ENCODE data around the gene VASP. TPM values are rescaled to one million over a fixed set of nuclear protein-coding genes. Genes with fewer than 3 reads are reported as not detected.
A peak's percentile ranks its signal among the peaks of the same experiment; 100 is the strongest.

VASP gene
- total and polyA plus RNA-seq, 2 of the 13 experiments (the other 11 are each of a cell fraction or from before 2014, with no cell fraction given) = 41.8 to 67.1 TPM

- no peak for TF ChIP-seq MTA1 (CRISPR knock-in tag; IDR thresholded peaks at IDR 0.05; ENCODE audit: borderline replicate concordance)
- TF ChIP-seq ZSCAN22 (CRISPR knock-in tag; IDR thresholded peaks at IDR 0.05) = no peak
- TF ChIP-seq ZNF713 (CRISPR knock-in tag; IDR thresholded peaks at IDR 0.05) = no peak
- no peak for TF ChIP-seq ZNF703 (CRISPR knock-in tag; IDR thresholded peaks at IDR 0.05; ENCODE audit: borderline replicate concordance)
Observed at GRCh38 chr19:45524575-45525129, 17.4 kb downstream of the VASP start (continued).

GRCh38 chr19:45526143-45526542, 18.9 kb downstream of the VASP start:
- Histone ChIP-seq H3K27ac (ENCODE audit: extremely low read length, insufficient read depth, low read length) (no peak overlapping the region), H3K4me2 (ENCODE audit: low read depth, low read length) (no peak overlapping the region), H3K27me3 (ENCODE audit: control insufficient read depth in 1 of 2, insufficient read depth in 2 of 2, low read length in 2 of 2) (no peaks in the 10 kb centered on the region), H3K4me3 (replicated peaks in 1 of 3; ENCODE audit: insufficient read depth in 1 of 3, low read depth in 2 of 3, low read length in 3 of 3) (no peak overlapping the region), H3K9me3 (ENCODE audit: low read length) (peaks cover under 1% of the 10 kb centered on the region; the same call in 1 of the 2 replicates), H2AFZ (ENCODE audit: low read length) (no peak overlapping the region), H4K20me1 (ENCODE audit: insufficient read depth, low read length) (peaks cover 4% of the 10 kb centered on the region; the same call in 1 of the 2 replicates), H3K4me1 (ENCODE audit: insufficient read depth, low read length) (no peaks in the 10 kb centered on the region), H3K79me2 (ENCODE audit: insufficient read depth, low read length) (no peaks in the 10 kb centered on the region), H3K9ac (ENCODE audit: insufficient read depth, low read depth, low read length) (no peak overlapping the region), H3K36me3 (replicated peaks in 1 of 2; ENCODE audit: control insufficient read depth in 1 of 2, insufficient read depth in 2 of 2, low read length in 2 of 2) (peaks cover 22 to 41% of the 10 kb centered on the region in 2 experiments)
- ChIA-PET POLR2A (no interaction called here), CTCF (ENCODE audit: low intra/inter-chr PET ratio, low total read pairs) (no interaction called here)
- FAIRE-seq (no peak), DNase-seq (ENCODE audit: low spot score) (peak; percentile 78), ATAC-seq (peak; percentile 76)
- intact Hi-C loops (cut with micrococcal nuclease; ENCODE audit: unreplicated experiment) (no loop called here), in situ Hi-C loops (cut with HindIII; ENCODE audit: extremely low pct_ligation_motif_present, low pct_unique_long_range_greater_than_20kb) (no loop called here)
- BruUV-seq (replicated peaks) = TSS peak; percentile 41
- TF ChIP-seq NFYC (CRISPR knock-in tag; IDR thresholded peaks at IDR 0.05) = peak; percentile 88
- peak; percentile 93 for TF ChIP-seq NFYB (CRISPR knock-in tag; IDR thresholded peaks at IDR 0.05)
- no peak for TF ChIP-seq FOXO1 (CRISPR knock-in tag; IDR thresholded peaks at IDR 0.05)
- peak; percentile 33; the same call in 1 of the 2 replicates for TF ChIP-seq KLF15 (CRISPR knock-in tag; IDR thresholded peaks at IDR 0.05; ENCODE audit: borderline replicate concordance)
- no peak for TF ChIP-seq ZBTB3 (CRISPR knock-in tag; IDR thresholded peaks at IDR 0.05; ENCODE audit: borderline replicate concordance, low read depth)
- no peak for TF ChIP-seq SP1 (IDR thresholded peaks at IDR 0.05)
- TF ChIP-seq SP1 (CRISPR knock-in tag; IDR thresholded peaks at IDR 0.05) = peak; percentile 84
- TF ChIP-seq IKZF5 (CRISPR knock-in tag; IDR thresholded peaks at IDR 0.05) = no peak
- TF ChIP-seq PRDM4 (CRISPR knock-in tag; IDR thresholded peaks at IDR 0.05; ENCODE audit: borderline replicate concordance) = no peak
- TF ChIP-seq PRDM10 (CRISPR knock-in tag; IDR thresholded peaks at IDR 0.05; ENCODE audit: low read depth) = peak; percentile 98
- TF ChIP-seq SP2 (CRISPR knock-in tag; IDR thresholded peaks at IDR 0.05) = peak; percentile 64
- TF ChIP-seq THAP11 (CRISPR knock-in tag; IDR thresholded peaks at IDR 0.05) = peak; percentile 62
- peak; percentile 43; the same call in 1 of the 2 replicates for TF ChIP-seq BHLHE40 (IDR thresholded peaks at IDR 0.05; ENCODE audit: low read length)
- 85% methylated on average over 9 of the region's 9 CpGs for WGBS (ENCODE audit: low lambda C conversion rate)
